NCI-H2081 (cell line): ENCODE measurements around the gene TCF25.
A peak's percentile ranks its signal among the peaks of the same experiment; 100 is the strongest.
"Not testable (repeated sequence)": the region's sequence is repeated elsewhere in the genome, so short reads cannot be mapped to it uniquely, and the experiment has no call there.

Source experiments
- DNase-seq, 2 experiments: peaks; one replicate each; lab custom pipeline; 2025; lab: John Stamatoyannopoulos, UW

TCF25 gene

DNA sequence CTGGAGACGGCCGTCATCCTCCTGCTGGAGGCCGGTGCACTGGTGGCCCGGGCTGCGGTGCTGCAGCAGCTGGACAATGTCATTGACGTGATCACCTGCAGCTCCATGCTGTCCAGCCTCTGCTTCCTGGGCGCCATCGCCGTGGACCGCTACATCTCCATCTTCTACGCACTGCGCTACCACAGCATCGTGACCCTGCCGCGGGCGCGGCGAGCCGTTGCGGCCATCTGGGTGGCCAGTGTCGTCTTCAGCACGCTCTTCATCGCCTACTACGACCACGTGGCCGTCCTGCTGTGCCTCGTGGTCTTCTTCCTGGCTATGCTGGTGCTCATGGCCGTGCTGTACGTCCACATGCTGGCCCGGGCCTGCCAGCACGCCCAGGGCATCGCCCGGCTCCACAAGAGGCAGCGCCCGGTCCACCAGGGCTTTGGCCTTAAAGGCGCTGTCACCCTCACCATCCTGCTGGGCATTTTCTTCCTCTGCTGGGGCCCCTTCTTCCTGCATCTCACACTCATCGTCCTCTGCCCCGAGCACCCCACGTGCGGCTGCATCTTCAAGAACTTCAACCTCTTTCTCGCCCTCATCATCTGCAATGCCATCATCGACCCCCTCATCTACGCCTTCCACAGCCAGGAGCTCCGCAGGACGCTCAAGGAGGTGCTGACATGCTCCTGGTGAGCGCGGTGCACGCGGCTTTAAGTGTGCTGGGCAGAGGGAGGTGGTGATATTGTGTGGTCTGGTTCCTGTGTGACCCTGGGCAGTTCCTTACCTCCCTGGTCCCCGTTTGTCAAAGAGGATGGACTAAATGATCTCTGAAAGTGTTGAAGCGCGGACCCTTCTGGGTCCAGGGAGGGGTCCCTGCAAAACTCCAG, 46.4 kb downstream of the TCF25 start:
- no peak for DNase-seq

DNA sequence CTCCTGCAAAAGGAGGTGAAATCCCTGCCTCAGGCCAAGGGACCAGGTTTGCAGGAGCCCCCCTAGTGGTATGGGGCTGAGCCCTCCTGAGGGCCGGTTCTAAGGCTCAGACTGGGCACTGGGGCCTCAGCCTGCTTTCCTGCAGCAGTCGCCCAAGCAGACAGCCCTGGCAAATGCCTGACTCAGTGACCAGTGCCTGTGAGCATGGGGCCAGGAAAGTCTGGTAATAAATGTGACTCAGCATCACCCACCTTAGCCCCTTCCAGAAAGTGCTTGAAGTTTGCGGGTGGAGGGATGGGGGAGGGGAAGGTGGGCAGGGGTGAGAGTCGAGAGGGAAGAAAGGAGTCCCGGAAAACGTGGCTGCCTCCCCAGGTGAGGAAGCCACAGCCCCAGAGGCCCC, 47.3 kb downstream of the TCF25 start:
- no peak for DNase-seq

DNA sequence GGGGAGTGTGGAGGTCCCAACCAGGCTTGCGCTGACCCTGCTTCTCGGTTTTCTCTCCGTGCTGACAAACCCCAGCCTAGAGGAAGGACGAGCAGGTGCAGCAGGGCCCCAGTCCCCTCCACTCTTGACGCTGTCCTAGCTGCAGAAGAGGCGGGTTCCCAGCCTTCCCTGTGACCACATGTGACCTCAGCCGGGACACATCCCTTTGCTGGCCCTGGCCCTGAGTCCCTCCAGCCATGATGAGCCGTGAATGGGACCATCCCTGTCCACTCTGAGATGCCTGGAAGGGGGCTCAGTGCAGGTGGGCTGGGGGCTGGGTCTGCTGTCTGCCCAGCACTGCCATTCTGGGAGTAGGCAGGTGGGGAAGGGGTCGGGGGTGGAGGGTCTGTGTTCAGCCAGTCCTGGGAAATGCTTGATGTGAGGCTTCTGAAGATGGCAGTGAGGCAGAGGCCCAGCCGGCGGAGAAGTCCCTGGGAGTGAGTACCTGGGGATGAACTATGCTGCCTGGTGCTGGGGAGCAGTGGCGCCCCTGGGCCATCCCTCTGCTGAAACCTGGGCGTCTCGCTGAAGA, 47.8 kb downstream of the TCF25 start:
- no peak for DNase-seq

DNA sequence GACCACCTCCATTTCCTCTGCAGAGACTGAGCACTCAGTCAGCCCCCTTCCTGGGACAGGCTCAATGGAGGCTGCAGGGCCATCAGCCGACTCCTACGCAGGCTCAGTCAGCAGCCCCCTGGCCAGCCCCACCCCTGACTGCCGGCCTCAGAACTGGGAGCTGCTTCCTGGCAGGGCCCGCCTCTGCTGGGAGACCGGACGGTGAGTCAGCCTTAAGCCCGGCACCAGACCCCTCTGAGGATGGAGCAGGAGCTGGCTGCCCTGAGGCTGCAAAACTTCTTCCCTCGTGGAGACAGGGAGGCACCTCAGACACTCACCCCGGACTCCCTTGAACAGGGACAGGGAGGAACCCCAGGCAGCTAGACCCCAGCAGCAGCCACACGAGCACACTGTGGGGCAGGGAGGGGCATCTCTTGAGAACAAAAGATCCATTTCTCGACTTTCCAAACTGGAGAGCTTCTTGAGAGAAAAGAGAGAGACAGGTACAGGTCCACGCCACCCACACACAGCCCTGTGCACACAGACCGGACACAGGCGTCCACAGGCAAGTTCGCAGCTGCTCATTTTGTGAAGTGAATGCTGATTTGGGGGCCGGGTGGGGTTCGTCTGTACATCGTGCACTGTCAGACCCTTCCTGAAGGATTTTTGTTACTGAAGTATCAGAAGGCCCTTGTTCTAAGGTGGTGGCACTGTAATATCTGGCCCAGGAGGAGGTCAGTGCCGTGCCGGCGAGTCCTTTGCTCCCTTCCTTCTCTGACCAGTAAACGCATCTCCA, 48.5 kb downstream of the TCF25 start:
- DNase-seq = peak in 1 of 2 experiments; percentile 5

DNA sequence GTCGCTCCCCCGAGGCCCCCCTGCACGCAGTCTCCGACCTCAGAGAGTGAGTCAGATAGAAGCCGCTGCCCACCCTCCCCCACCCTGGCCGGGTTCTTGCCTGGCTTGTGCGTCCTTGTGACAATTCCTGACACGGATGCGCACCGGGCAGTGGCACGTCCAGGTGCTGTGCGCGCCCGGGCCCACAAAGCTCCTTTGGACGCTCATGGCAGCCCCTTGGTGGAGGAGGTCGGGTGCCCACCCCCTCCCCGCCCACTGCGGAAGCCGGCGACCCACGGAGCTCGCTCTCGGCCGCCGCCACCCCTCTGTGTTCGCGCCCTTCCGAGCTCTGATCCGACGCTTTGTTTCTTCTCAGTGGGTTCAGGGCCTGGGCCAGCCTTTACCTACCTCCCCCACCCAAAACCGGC, 49.1 kb downstream of the TCF25 start:
- peak in 1 of 2 experiments; percentile 35 for DNase-seq

DNA sequence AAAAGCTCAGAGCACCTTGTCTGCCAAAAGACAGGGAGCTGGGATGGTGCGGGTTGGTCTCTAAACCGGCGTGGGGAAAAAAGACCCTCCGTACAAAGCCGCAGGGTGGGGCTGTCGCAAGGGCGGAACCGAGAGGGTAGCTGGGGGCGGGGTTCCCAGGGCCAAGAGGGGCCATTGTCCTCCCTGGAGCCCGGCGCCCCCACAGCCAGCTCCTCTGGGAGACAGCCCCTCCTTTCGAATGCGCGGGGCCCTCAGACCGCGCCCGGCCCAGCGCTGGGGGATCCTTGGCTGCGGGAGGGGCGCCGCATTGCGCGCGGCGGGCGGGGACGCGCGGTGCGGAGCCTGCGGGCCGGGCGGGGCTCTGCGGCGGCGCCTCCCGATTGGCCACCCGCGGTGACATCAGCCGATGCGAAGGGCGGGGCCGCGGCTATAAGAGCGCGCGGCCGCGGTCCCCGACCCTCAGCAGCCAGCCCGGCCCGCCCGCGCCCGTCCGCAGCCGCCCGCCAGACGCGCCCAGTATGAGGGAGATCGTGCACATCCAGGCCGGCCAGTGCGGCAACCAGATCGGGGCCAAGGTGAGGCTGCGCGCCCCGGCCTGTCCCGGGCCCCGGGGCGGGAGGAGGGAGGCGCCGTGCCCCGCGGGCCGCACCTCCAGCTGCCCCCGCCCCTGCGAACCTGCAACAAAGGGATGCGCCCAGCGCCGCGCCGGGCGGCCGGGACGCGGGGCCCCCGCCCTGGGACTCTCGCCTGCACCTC, 49.7 kb downstream of the TCF25 start, which contains the start of gene TUBB3:
Gene TUBB3, plus strand, starts transcription at position 459 of the 756 bp plus-strand sequence. Its CDS starts 60 bp downstream, at position 519.
- peak; percentile 78 to 82 for DNase-seq

DNA sequence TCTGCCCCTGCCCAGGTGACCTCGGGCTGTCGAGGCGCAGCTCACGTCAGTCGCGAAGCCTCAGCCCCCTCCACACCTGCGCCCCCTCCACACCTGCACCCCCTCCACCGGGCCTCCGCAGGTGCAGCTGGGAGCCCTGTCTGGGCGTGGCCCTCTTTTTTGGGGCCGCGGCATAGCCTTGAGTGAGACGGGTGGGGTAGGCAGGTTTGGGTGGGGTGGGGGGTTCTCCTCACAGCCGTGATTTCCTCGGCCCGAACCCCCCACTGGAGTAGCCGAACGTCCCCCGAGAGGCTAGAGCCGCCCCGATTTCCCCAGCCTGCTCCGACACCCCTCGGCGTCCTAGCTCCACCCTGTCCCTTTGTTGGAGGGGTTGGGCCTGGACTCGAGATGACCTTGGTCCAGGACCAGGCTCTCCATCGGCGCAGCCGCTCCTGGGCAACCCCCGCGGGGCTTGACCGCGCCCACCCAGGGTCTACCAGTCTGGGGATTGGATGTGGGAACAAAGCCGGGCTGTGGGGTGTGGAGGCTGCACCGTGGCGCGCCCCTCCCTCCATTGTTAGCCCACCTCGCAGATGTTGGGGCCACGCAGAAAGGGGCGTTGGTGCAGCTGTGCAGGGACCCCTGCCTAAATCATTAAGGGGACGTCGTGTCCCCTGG, 50.4 kb downstream of the TCF25 start:
- peak; percentile 39 to 62 for DNase-seq

DNA sequence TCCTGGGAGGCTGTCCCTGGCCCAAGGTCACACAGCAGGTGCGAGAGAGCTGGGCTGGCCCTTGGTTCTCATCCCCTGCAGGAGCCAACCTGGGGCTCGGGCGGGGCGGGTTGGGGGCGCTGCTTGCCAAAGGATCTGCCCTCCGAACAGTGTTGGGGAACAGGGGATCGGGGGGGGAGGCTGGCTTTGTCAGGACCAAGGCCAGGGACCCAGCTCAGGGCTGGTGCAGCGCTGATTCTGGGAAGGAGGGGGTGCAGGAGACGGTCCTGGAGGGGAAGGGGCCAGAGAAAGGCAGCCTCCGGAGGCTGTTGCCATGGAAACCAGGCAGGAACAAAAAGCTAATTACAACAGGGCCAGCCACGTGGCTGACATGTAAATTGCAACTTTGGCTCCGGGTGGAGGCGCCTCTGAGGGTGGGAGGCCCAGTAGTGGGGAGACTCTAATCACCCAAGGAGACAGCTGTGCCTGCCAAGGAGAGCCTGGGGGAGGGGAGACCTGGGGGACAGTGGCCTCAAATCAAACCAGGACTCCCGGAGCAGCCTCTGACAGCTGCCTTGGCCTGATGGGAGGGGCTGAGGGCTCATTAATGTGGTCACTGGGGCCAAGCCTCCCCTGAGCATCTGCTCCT, 51.0 kb downstream of the TCF25 start:
- DNase-seq = peak; percentile 49 to 70

DNA sequence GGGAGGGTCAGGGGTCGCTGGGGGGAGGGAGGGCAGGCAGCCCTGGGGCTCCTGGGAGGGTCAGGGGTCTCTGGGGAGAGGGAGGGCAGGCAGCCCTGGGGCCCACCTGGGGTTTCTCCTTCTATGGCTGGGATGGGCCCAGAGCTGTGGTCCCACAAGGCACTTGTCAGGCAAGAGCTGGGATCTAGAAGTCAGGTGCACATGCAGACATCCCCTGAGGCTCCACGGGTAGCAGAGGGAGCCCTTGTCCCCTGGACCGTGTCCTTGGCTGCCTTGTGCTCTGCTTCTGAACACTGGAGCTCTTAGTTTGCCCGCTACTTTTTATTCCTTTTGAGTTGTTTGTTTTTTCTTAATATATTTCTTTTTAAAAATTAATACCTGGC, 51.5 kb downstream of the TCF25 start:
- DNase-seq = peak in 1 of 2 experiments; percentile 21

DNA sequence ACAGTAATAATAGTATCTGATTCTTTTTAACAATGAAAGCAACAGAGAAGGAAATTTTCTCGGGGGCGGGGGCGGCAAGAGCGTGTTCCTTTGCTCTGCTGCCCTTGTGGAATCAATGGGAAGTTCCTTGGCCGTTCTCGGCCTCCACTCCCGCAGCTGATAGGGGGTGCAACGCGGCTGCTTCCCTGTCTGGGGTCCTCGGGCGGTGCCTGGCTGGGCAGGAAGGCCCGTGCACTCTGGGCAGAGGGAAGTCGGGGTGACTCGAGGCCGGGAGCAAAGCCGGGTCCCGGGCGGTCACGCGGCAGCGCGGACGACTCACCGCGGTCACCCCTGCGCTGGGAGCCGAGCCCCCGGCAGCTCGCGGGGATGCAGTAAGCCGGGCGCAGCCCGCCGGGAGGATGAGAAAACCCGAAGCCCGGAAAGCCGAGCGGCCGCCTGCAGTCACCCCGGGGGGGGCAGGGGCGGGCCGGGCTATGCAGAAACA, 52.2 kb downstream of the TCF25 start:
- DNase-seq = no peak

DNA sequence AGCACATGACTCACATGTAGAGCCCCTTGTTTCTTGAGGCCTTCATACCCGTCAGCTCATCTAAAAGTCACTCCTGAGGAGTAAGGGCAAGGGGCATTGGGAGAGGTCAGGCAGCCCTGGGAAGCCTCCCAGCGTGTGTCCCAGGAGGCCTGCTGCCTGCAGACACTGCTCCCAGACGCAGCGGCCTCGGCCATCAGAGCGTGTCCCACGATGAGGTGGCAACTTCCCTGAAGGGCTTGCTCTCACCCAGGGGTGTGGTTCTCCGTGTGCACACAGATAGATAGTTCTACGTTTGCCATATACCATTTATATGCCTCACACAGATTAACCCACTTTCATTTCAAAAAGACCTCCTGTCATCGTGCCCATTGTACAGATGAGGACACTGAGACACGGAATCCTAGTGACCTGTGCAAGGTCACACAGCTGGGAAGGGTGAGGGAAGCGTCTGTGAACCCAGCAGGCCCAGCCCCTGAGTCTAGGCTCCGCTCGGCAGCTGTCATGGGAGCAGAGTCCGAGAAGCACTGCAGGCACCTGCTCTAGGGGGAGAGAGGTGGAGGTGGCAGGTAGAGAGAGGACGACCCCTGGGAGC, 58.0 kb downstream of the TCF25 start:
- no peak for DNase-seq

DNA sequence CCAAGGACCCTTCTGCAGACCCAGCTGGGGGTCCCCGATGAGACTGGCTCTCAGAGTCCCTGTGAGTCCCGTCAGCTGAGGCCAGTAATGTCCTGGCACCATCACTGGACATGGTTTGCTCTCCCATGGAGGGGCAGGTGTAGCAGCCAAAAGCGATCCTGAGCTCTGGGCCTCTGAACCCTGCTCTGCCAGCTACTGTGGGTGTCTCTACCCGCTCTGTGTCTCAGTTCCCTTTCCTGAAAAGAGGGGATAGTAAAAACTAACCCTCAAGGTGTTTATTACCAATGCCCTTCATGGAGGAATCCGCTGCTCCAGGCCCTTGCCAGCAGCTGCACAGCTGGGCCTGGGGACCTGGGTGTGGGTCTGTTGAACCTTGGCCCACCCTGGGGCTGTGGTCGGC, 58.6 kb downstream of the TCF25 start:
- DNase-seq = no peak

DNA sequence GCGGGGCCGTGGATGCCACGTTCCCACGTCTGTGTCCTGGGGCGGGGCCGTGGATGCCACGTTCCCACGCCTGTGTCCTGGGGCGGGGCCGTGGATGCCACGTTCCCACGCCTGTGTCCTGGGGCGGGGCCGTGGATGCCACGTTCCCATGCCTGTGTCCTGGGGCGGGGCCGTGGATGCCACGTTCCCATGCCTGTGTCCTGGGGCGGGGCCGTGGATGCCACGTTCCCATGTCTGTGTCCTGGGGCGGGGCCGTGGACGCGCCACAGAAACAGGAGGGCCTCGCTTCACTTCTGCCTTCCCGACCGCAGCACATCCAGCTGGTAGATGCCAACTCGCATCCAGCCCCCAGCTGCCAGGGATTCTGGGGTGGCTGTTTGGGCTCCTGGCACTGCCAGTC, 60.6 kb downstream of the TCF25 start:
- not testable (repeated sequence) for DNase-seq

DNA sequence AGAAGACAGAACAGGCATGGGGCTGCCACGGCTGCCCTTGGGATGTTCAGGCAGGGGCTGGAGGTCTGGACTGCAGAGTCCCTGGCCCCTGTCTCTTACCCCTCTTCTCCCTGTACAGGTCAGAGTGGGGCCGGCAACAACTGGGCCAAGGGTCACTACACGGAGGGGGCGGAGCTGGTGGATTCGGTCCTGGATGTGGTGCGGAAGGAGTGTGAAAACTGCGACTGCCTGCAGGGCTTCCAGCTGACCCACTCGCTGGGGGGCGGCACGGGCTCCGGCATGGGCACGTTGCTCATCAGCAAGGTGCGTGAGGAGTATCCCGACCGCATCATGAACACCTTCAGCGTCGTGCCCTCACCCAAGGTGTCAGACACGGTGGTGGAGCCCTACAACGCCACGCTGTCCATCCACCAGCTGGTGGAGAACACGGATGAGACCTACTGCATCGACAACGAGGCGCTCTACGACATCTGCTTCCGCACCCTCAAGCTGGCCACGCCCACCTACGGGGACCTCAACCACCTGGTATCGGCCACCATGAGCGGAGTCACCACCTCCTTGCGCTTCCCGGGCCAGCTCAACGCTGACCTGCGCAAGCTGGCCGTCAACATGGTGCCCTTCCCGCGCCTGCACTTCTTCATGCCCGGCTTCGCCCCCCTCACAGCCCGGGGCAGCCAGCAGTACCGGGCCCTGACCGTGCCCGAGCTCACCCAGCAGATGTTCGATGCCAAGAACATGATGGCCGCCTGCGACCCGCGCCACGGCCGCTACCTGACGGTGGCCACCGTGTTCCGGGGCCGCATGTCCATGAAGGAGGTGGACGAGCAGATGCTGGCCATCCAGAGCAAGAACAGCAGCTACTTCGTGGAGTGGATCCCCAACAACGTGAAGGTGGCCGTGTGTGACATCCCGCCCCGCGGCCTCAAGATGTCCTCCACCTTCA, 61.5 kb downstream of the TCF25 start:
- no peak for DNase-seq

DNA sequence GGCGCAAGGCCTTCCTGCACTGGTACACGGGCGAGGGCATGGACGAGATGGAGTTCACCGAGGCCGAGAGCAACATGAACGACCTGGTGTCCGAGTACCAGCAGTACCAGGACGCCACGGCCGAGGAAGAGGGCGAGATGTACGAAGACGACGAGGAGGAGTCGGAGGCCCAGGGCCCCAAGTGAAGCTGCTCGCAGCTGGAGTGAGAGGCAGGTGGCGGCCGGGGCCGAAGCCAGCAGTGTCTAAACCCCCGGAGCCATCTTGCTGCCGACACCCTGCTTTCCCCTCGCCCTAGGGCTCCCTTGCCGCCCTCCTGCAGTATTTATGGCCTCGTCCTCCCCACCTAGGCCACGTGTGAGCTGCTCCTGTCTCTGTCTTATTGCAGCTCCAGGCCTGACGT, 62.2 kb downstream of the TCF25 start:
- not testable (repeated sequence) for DNase-seq

DNA sequence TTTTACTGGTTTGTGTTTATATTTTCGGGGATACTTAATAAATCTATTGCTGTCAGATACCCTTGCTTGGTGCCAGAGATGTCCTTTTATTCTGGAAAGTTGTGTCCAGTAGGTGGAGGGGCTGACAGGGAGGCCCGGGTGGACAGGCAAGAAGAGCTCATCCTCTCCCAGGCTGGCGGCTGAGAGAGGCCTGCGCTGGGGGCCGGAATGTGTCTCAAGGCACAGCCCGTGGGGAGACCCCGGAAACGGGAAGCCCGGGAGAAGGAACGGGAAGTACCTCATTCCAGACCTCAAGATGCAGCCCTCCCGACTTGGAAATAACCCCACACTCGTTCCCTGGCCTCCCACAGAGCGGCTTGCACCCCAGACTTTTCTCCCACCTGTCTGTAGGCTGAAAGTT, 62.6 kb downstream of the TCF25 start:
- DNase-seq = no peak

DNA sequence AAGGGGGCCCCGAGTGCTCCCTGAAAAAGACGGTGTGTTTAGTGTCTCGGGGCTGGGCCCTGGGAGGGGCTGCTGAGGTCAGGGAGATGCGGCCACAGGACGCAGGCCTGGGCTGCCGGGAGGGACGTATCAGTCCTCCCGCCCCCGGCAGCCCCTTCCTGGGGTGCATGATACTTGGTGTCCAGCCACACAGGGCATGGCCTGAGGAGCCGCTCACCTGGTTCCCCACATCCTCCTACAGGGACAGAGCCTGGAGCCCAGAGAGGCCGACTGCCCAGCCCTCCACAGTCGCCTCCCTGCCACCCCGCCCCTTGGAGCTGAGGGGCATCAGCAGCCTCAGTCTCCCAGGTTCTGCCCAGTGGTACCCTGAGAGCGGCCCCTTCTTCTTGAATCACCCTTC, 63.1 kb downstream of the TCF25 start:
- no peak for DNase-seq

DNA sequence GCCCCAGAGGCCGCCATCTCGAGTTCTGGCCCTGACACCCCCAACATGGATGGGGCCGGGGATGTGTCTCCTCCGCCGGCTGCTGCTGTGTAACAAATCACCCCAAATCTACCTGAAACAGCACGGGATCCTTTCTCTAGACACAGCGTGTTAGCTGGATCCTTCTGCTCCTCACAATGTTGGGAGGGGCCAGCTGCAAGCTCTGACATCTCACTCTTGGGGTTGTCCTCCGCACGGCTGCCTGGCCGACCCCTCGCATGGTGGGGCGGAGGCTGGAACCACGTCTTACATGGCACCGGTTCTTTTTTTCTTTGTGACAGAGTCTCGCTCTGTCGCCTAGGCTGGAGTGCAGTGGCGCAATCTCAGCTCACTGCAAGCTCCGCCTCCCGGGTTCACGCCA, 63.6 kb downstream of the TCF25 start:
- no peak for DNase-seq

DNA sequence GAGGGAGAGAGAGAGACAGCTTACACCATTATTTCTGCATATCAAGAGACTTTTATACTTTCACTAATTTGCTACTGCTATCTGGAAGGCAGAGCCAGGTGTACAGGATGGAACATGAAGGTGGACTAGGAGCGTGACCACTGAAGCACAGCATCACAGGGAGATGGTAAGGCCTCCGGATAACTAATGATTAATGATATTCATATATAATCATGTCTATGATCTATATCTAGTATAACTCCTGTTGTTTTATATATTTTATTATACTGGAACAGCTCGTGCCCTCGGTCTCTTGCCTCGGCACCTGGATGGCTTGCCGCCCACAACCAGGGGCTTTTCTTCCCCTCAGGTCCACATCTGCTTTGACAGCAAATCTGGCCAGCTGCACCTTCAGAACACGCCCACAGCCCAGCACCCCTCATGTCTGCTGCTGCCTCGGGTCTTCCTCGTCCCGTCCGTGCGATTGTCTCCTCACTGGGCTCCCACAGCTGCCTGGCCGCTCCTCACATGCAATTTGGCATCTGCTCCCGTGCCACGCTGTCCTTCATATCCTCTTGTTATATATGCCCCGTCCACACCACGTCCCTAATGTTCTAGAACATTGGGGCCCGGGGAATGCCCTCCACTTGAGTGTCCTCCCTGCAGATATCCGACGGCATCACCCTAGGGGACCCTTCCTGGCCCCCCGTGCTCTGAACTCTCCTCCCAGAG, 64.9 kb downstream of the TCF25 start:
- DNase-seq = no peak
